ENCODE data around the gene PFN3.

The PFN3 gene

DNA sequence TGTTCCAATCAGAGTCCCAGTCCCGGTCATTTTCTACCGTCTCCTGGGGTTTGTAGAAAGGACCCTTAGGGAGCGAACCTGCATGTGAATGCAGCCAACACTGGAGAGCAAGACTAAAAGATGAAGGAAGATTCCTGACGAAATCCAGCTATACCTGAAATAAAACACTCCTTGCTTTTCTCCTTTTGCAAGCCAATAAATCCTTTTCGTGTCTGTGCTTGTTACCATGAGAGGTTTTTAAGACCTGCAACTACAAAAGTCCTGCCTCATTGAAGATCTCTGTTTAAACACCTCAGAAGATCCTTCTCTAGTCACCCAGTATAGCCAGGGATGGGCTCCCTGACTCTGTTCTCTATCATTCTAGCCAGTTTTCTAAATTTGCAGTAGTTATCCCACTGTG is 26.2 kb downstream of the PFN3 start:
- H3K4me1 ChIP-seq (ENCODE audit: insufficient read depth, low read length), result peaks cover 11% of the 10 kb centered on the region; the same call in 1 of the 2 replicates
- H3K36me3 ChIP-seq (ENCODE audit: insufficient read depth, low read depth, low read length), result no peaks in the 10 kb centered on the region
- no peak overlapping the region for H3K27ac ChIP-seq (ENCODE audit: low read length)
- no peak overlapping the region for H3K9ac ChIP-seq (ENCODE audit: low read depth, low read length)
- no peaks in the 10 kb centered on the region for H3K27me3 ChIP-seq (ENCODE audit: insufficient read depth, low read length)
- no peak overlapping the region; the same call in 1 of the 2 replicates for H3K4me3 ChIP-seq (ENCODE audit: low read length)
- no peaks in the 10 kb centered on the region for H3K9me3 ChIP-seq (ENCODE audit: insufficient read depth, low read depth, low read length)

DNA sequence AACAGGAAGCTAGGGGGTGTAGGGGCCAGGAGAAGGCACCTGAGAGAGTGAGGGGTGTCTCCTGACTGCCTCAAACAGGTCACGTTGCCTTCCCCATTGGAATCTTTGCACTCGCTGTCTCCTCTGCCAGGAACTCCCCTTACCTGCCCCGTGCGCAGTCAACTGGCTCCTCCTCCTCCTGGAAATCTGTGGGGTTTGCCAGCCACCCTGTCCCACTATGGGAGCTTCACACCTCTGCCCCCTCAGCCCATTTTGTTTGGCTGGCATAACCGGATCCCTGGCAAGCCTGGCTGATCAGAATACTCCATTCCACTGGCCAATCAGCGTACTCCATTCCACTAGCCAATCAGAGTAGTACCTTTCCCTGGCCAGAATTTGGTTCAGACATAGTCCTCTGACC is 26.7 kb downstream of the PFN3 start:
- H3K36me3 ChIP-seq (ENCODE audit: insufficient read depth, low read depth, low read length), result no peaks in the 10 kb centered on the region
- H3K9ac ChIP-seq (ENCODE audit: low read depth, low read length), result no peak overlapping the region
- peaks cover 11% of the 10 kb centered on the region; the same call in 1 of the 2 replicates for H3K4me1 ChIP-seq (ENCODE audit: insufficient read depth, low read length)
- H3K27me3 ChIP-seq (ENCODE audit: insufficient read depth, low read length), result peaks cover 2% of the 10 kb centered on the region; the same call in 1 of the 2 replicates
- H3K9me3 ChIP-seq (ENCODE audit: insufficient read depth, low read depth, low read length), result no peaks in the 10 kb centered on the region
- H3K4me3 ChIP-seq (ENCODE audit: low read length), result no peak overlapping the region; the same call in 1 of the 2 replicates
- H3K27ac ChIP-seq (ENCODE audit: low read length), result no peak overlapping the region

DNA sequence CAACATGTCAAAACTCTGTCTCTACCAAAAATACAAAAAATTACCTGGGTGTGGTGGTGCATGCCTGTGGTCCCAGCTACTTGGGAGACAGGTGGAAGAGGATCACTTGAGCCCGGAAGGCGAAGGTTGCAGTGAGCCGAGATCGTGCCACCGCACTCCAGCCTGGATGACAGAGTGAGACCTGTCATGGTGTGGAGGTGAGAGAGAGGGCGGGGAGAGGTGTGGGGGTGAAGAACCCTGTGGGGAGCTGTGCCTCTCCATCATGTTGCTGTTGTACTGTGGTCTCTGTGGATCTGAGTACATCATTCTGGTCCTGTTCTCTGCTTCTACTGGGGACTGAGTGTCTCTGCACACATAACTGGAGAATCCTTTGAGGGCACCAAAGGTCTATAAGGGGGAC is 27.6 kb downstream of the PFN3 start:
- no peak overlapping the region for H3K9ac ChIP-seq (ENCODE audit: low read depth, low read length)
- no peaks in the 10 kb centered on the region for H3K9me3 ChIP-seq (ENCODE audit: insufficient read depth, low read depth, low read length)
- H3K4me1 ChIP-seq (ENCODE audit: insufficient read depth, low read length), result peaks cover 11% of the 10 kb centered on the region; the same call in 1 of the 2 replicates
- no peaks in the 10 kb centered on the region for H3K36me3 ChIP-seq (ENCODE audit: insufficient read depth, low read depth, low read length)
- no peak overlapping the region for H3K4me3 ChIP-seq (ENCODE audit: low read length)
- H3K27ac ChIP-seq (ENCODE audit: low read length), result no peak overlapping the region
- H3K27me3 ChIP-seq (ENCODE audit: insufficient read depth, low read length), result peaks cover 11% of the 10 kb centered on the region

GRCh38 chr5:177372034-177372896 is 28.2 kb downstream of the PFN3 start:
- H3K9me3 ChIP-seq (ENCODE audit: insufficient read depth, low read depth, low read length), result no peaks in the 10 kb centered on the region
- H3K4me1 ChIP-seq (ENCODE audit: insufficient read depth, low read length), result peaks cover 11% of the 10 kb centered on the region; the same call in 1 of the 2 replicates
- peaks cover 17% of the 10 kb centered on the region for H3K27me3 ChIP-seq (ENCODE audit: insufficient read depth, low read length)
- no peak overlapping the region for H3K27ac ChIP-seq (ENCODE audit: low read length)
- H3K4me3 ChIP-seq (ENCODE audit: low read length), result no peak overlapping the region
- H3K9ac ChIP-seq (ENCODE audit: low read depth, low read length), result no peak overlapping the region
- H3K36me3 ChIP-seq (ENCODE audit: insufficient read depth, low read depth, low read length), result no peaks in the 10 kb centered on the region

- peaks cover 12% of the 10 kb centered on the region; the same call in 1 of the 2 replicates for H3K4me1 ChIP-seq (ENCODE audit: insufficient read depth, low read length)
- no peaks in the 10 kb centered on the region for H3K9me3 ChIP-seq (ENCODE audit: insufficient read depth, low read depth, low read length)
- no peak overlapping the region for H3K27ac ChIP-seq (ENCODE audit: low read length)
- no peaks in the 10 kb centered on the region for H3K36me3 ChIP-seq (ENCODE audit: insufficient read depth, low read depth, low read length)
- peaks cover 17% of the 10 kb centered on the region for H3K27me3 ChIP-seq (ENCODE audit: insufficient read depth, low read length)
- H3K9ac ChIP-seq (ENCODE audit: low read depth, low read length), result peak overlapping the region; percentile 81
- peak overlapping the region; percentile 74 for H3K4me3 ChIP-seq (ENCODE audit: low read length)
Observed at GRCh38 chr5:177371120-177372033, 29.1 kb downstream of the PFN3 start.

GRCh38 chr5:177370488-177371119 is 29.9 kb downstream of the PFN3 start:
- no peaks in the 10 kb centered on the region for H3K36me3 ChIP-seq (ENCODE audit: insufficient read depth, low read depth, low read length)
- H3K27me3 ChIP-seq (ENCODE audit: insufficient read depth, low read length), result peaks cover 17% of the 10 kb centered on the region
- peak overlapping the region; percentile 51; the same call in 1 of the 2 replicates for H3K9ac ChIP-seq (ENCODE audit: low read depth, low read length)
- peaks cover 17% of the 10 kb centered on the region; the same call in 1 of the 2 replicates for H3K4me1 ChIP-seq (ENCODE audit: insufficient read depth, low read length)
- H3K9me3 ChIP-seq (ENCODE audit: insufficient read depth, low read depth, low read length), result no peaks in the 10 kb centered on the region
- H3K4me3 ChIP-seq (ENCODE audit: low read length), result peak overlapping the region; percentile 74; the same call in 1 of the 2 replicates
- H3K27ac ChIP-seq (ENCODE audit: low read length), result no peak overlapping the region

DNA sequence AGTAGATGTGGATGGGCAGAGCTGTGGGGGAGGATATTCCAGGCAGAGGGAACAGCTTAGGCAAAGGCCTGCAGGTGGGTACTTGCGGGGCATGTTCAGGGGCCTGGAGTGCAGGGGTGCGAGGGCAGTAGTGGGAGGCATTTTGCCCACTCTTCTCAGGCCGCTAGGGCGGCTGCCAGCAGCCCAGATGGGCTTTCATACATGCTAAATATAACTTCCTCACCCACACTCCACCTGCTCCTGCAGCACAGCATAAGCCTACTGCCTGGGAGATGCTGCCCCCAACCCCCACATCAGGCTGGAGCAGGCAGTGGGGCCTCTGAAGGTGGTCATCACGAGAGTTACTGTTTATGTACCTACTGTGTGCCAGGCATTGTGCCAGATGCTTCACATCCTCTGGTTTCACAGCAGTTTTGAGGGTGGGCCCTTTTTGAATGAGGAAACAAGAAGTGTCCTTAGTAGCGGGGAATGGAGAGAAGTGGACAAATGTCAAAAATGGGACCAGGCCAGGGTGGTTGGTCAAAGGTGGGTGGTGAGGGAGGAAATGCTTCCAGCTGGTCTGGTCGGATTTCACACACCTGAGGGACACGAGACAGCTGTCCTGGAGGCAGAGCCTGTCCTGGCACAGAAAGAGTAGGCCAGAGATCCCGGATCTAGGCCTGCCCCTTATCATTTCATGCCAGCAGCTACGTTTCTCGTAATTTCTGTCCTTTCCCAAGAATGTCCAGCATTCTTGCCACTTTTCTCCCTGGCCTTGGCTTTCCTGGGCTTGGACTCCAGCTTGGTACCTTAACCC is 30.6 kb downstream of the PFN3 start:
- Histone ChIP-seq H3K27me3 (ENCODE audit: insufficient read depth, low read length) (peaks cover 17% of the 10 kb centered on the region), H3K9me3 (ENCODE audit: insufficient read depth, low read depth, low read length) (no peaks in the 10 kb centered on the region), H3K36me3 (ENCODE audit: insufficient read depth, low read depth, low read length) (no peaks in the 10 kb centered on the region), H3K4me1 (ENCODE audit: insufficient read depth, low read length) (peaks cover 19% of the 10 kb centered on the region; the same call in 1 of the 2 replicates), H3K27ac (ENCODE audit: low read length) (no peak overlapping the region), H3K4me3 (ENCODE audit: low read length) (no peak overlapping the region), H3K9ac (ENCODE audit: low read depth, low read length) (peak overlapping the region; percentile 51; the same call in 1 of the 2 replicates)

- H3K4me3 ChIP-seq (ENCODE audit: low read length), result no peak overlapping the region
- H3K4me1 ChIP-seq (ENCODE audit: insufficient read depth, low read length), result peaks cover 17% of the 10 kb centered on the region; the same call in 1 of the 2 replicates
- no peaks in the 10 kb centered on the region for H3K9me3 ChIP-seq (ENCODE audit: insufficient read depth, low read depth, low read length)
- H3K27ac ChIP-seq (ENCODE audit: low read length), result no peak overlapping the region
- peaks cover 22% of the 10 kb centered on the region for H3K27me3 ChIP-seq (ENCODE audit: insufficient read depth, low read length)
- H3K9ac ChIP-seq (ENCODE audit: low read depth, low read length), result no peak overlapping the region
- H3K36me3 ChIP-seq (ENCODE audit: insufficient read depth, low read depth, low read length), result no peaks in the 10 kb centered on the region
Observed at GRCh38 chr5:177368869-177369644, 31.4 kb downstream of the PFN3 start.

- Histone ChIP-seq H3K9me3 (ENCODE audit: insufficient read depth, low read depth, low read length) (no peaks in the 10 kb centered on the region), H3K4me1 (ENCODE audit: insufficient read depth, low read length) (peaks cover 14% of the 10 kb centered on the region; the same call in 1 of the 2 replicates), H3K36me3 (ENCODE audit: insufficient read depth, low read depth, low read length) (no peaks in the 10 kb centered on the region), H3K27me3 (ENCODE audit: insufficient read depth, low read length) (peaks cover 28% of the 10 kb centered on the region), H3K4me3 (ENCODE audit: low read length) (peak overlapping the region; percentile 76; the same call in 1 of the 2 replicates), H3K27ac (ENCODE audit: low read length) (no peak overlapping the region), H3K9ac (ENCODE audit: low read depth, low read length) (no peak overlapping the region)
Observed at GRCh38 chr5:177367981-177368868, 32.2 kb downstream of the PFN3 start.

All from iPS-20b (cell line).